GM12801 (cell line): Measurements from ENCODE around the gene ATP5IF1.

ENCODE experiments used
- CTCF ChIP-seq: IDR thresholded peaks from one replicate; pipeline ENCODE4 v1.5.1; 2011; ENCODE audit warnings: control low read depth; ENCODE audit not compliant: insufficient read length; ENCODE audit errors: extremely low read depth

ATP5IF1 gene

DNA sequence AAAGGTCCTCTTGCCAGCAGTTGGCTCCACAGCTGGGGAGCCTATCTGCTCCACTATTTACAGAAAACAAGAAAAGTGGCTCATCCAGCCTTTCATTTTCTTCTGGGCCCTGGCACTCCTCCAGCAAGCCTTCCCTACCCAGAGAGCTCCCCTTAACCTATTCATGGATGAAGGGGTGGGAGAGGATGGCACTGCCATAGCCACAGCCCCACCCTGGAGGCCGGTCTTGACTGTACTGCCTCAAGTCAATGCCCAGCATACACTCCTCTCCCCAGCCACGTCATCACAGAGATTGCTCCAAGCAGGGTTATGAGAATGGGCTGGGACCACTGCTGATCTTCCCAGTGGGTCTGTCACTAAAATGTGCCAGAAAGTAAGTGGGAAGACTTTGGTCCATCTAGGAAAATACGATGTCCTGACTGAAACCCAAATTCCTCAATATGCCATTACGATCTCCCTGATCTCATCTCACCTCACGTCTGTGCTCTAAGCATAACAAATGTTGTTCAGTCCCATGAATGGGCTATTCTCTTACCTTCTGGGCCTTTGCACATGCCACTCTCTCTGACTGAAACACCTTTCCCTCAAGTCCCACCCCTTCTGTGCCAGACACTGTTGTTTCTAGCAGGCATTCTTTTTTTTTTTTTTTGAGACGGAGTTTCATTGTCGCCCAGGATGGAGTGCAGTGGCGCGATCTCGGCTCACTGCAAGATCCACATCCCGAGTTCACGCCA lies 38.1 kb upstream of the ATP5IF1 start:
- TF ChIP-seq CTCF, result no peak

DNA sequence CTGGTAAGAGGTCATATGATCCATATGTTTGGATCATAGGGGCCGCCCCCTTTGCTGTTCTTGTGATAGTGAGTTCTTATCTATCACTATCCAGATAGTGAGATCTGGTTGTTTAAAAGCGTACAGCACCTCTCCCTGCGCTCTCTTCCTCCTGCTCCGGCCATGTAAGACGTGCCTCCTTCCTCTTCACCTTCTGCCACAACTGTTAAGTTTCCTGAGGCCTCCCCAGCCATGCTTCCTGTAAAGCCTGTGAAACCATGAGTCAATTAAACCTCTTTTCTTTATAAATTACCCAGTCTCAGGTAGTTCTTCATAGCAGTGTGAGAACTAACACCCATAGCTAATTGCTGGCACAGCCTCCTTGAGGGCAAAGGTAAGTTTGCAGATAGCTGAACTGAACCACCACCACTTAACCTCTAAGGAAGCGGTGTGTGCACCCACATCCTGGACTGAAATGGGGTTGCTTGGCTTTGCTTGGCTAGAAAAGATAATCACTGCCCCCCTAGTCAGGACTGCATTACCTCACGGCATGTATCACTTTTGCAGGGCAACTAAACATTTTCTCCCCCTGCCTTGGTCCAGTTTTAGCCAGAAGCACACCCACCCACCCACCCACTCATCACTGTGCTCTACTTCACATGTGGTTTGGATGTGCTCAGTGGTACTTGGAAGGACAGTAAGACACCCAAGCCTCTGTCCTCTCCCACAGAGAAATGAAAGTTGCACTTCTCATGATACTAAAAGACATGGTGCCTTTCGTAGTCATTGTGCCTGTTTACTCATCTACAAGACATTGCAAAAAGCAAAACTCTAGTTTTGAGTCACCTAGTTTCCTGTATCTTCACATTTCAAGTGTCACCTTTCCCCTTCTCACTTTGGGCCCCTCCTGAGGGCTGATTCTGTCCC lies 36.3 kb upstream of the ATP5IF1 start:
- no peak for TF ChIP-seq CTCF

DNA sequence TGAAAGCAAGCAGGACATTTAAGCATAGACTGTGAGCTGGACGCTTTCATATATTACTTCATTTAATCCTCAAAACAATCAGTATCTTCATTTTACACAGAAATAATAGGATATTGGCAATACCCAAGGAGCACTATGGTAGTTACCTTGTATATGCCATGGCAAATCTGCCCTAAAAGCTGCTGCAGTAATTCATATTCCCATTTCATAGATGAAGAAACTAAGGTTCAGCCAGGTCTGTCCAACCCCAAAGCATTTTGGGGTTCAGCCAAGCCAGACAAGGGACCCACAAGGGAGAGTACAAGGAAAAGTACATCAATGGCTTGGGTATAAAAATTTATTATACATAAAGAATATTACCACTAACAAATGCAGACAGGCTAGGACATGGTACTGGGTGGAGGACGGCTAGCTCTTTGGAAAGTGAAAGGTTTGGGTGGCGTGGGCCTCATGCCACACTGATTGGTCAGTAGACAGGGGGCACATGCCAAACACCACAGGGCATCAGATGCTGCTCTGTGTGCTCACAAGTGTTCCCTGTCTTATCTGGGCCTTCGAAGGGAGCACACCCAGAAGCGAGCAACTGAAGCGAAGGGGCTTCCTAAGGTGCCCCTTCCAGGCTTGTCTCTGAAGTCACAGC lies 35.6 kb upstream of the ATP5IF1 start:
- TF ChIP-seq CTCF, result no peak

DNA sequence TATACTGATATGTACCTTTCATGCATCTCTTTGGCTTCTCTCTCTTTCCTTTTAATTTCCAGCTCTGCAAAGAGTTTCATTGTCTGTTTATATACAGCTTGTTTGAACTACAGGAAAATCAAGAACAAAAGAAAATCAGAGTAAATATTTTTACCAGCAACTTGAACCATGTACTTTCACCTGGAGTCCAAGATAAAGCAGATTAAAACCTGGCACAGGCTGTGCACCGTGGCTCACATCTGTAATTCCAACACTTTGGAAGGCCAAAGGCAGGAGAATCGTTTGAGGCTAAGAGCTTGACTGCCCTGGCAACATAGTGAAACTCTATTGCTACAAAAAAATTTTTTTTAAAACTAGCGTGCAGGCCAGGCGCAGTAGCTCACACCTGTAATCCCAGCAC lies 30.7 kb upstream of the ATP5IF1 start:
- TF ChIP-seq CTCF, result no peak

- TF ChIP-seq CTCF, result peak; percentile 36
Measured at GRCh38 chr1:28208818-28209441, 27.0 kb upstream of the ATP5IF1 start.

DNA sequence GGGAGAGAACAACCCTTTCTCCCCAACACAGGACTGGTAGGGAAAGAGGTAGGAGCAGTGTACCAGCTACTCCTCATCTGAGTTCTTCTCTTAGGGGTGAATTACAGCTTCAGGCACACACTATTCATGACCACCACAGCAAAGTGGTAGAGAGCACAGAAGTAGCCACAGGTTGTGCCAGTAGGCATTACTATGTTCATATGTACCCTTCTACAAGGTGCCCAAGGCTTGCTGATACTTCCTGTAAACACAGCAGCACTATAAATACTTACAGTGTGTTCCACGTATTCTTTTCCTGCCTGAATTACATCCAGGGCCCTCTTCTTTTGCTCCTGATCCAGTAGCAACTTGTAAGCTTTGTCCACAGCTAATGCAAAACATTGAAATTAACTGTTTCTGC lies 26.2 kb upstream of the ATP5IF1 start:
- no peak for TF ChIP-seq CTCF

DNA sequence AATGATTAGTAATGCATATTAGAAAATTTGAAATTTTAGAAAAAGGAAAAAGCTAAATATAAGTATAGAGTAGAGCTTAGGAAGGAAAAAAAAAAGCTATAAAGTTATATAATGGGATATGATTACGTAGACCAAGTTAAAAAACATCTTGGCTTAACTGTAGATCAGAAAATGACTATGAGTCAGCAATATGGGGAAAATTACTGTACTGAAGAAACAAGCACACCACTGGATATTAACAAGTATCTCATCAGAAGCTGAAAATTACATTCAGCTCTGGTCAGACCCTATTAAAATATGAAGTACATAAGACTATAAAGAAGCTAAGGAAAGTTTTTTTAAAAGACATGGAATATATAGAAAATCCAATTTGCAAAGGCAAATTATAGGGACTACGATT lies 22.6 kb upstream of the ATP5IF1 start:
- no peak for TF ChIP-seq CTCF
